ENCODE measurements around the gene LMX1A.

GRCh38 chr1:165152109-165152508 is 204.4 kb downstream of the LMX1A start:
- no peak for TF ChIP-seq CTCF (conservative IDR thresholded peaks at IDR 0.05)
- TF ChIP-seq ZFX (IDR thresholded peaks at IDR 0.05): no peak
